Suprapubic skin (tissue), 4 donors: ENCODE data around the gene ATP8B1. TPM values are rescaled to one million over a fixed set of nuclear protein-coding genes. Genes with fewer than 3 reads are reported as not detected.
A peak's percentile ranks its signal among the peaks of the same experiment; 100 is the strongest.
"Not testable (repeated sequence)": the region's sequence is repeated elsewhere in the genome, so short reads cannot be mapped to it uniquely, and the experiment has no call there.

ENCODE experiments used
- DNase-seq, 2 donors: peaks; one replicate each; pipeline ENCODE4 v3.0.0-alpha.2; 2019; ENCODE audit warnings: low spot score in 2 of 2
- H3K27ac ChIP-seq: fragments of 200-600 bp; sonication (generic); one replicate; pipeline ENCODE4 v1.5.1; 2019
- H3K27me3 ChIP-seq: fragments of 200-600 bp; sonication (generic); one replicate; pipeline ENCODE4 v1.5.1; 2019
- H3K36me3 ChIP-seq: fragments of 200-600 bp; sonication (generic); one replicate; pipeline ENCODE4 v1.5.1; 2019
- H3K4me1 ChIP-seq: fragments of 200-600 bp; sonication (generic); one replicate; pipeline ENCODE4 v1.5.1; 2019
- H3K4me3 ChIP-seq: fragments of 200-600 bp; sonication (generic); one replicate; pipeline ENCODE4 v1.5.1; 2019; ENCODE audit warnings: mild to moderate bottlenecking
- H3K9me3 ChIP-seq: fragments of 200-600 bp; sonication (generic); one replicate; pipeline ENCODE4 v1.5.1; 2019
- CTCF ChIP-seq, 2 donors: fragments of 200-600 bp in 1 of 2; fragments of 450-650 bp in 1 of 2; sonication (generic) in 1 of 2; IDR thresholded peaks; one replicate each; pipeline ENCODE4 v1.5.1; 2016 to 2019; ENCODE audit warnings: antibody characterized with exemption in 2 of 2, mild to moderate bottlenecking in 1 of 2, moderate library complexity in 1 of 2
- EP300 ChIP-seq: sonication (generic); formaldehyde crosslinking; IDR thresholded peaks from one replicate; pipeline ENCODE4 v1.6.1; 2017; ENCODE audit warnings: antibody characterized with exemption
- POLR2A ChIP-seq, 2 donors: fragments of 450-650 bp; IDR thresholded peaks; one replicate each; pipeline ENCODE4 v1.6.1; 2017; ENCODE audit warnings: antibody characterized with exemption in 2 of 2, mild to moderate bottlenecking in 2 of 2, moderate library complexity in 2 of 2
- POLR2AphosphoS5 ChIP-seq, 3 donors: sonication (generic); formaldehyde crosslinking; IDR thresholded peaks; one replicate each; pipeline ENCODE4 v1.6.1; 2017; ENCODE audit warnings: antibody characterized with exemption in 3 of 3
- WGBS: methylation state at CpG from one replicate; pipeline ENCODE4 v1.1.5; 2018; 5-methylcytosine and 5-hydroxymethylcytosine counted together
- total RNA-seq, 4 donors: library from RNA; depleted of rRNA; stranded (reverse); fragments of >200 nt; gene quantifications; one replicate each; pipeline ENCODE4 v1.1.0, GENCODE V29; 2016

ATP8B1 gene
- total RNA-seq, result 10 to 100 TPM; 21.5 to 59.1 (median 26.0) TPM

- peak; percentile 91 for DNase-seq
- Histone ChIP-seq H3K9me3 (no peaks in the 10 kb centered on the region), H3K4me3 (peak within 1 kb of the TSS; percentile 84), H3K4me1 (peaks cover 42% of the 10 kb centered on the region), H3K27ac (peak within 1 kb of the TSS; percentile 89), H3K27me3 (no peaks in the 10 kb centered on the region), H3K36me3 (no peaks in the 10 kb centered on the region)
- 3% methylated on average over 24 of the region's 77 CpGs for WGBS
- TF ChIP-seq POLR2AphosphoS5 (IDR thresholded peaks at IDR 0.05) (peak in 2 of 3 donors; percentile 19 to 75), EP300 (no peak), CTCF (IDR thresholded peaks at IDR 0.05) (no peak), POLR2A (IDR thresholded peaks at IDR 0.05) (peak in 1 of 2 donors; percentile 24)
Measured at GRCh38 chr18:57803103-57803969, at the start of gene ATP8B1. ATP8B1 (minus strand) TSS chr18:57803315; CDS start chr18:57731807, 71,508 bp downstream.

GRCh38 chr18:57850063-57850462 lies 46.9 kb upstream of the ATP8B1 start:
- 58% methylated on average over 3 of the region's 3 CpGs for WGBS
- Histone ChIP-seq H3K27me3 (no peaks in the 10 kb centered on the region), H3K4me1 (no peaks in the 10 kb centered on the region), H3K4me3 (no peak overlapping the region), H3K36me3 (no peaks in the 10 kb centered on the region), H3K9me3 (no peaks in the 10 kb centered on the region), H3K27ac (no peak overlapping the region)
- no peak for DNase-seq
- no peak for TF ChIP-seq CTCF (IDR thresholded peaks at IDR 0.05)
- TF ChIP-seq POLR2AphosphoS5 (IDR thresholded peaks at IDR 0.05), result no peak
- no peak for TF ChIP-seq EP300
- TF ChIP-seq POLR2A (IDR thresholded peaks at IDR 0.05), result no peak

- H3K4me3 ChIP-seq, H3K4me1 ChIP-seq, H3K9me3 ChIP-seq, H3K27ac ChIP-seq, H3K27me3 ChIP-seq, H3K36me3 ChIP-seq, DNase-seq: not testable (repeated sequence)
- 79% methylated on average over 1 of the region's 1 CpG for WGBS
Measured at GRCh38 chr18:57848374-57848773, 45.3 kb upstream of the ATP8B1 start.

GRCh38 chr18:57847431-57847830 lies 44.3 kb upstream of the ATP8B1 start:
- not testable (repeated sequence) for H3K36me3 ChIP-seq, H3K9me3 ChIP-seq, DNase-seq, H3K4me3 ChIP-seq, H3K4me1 ChIP-seq, H3K27me3 ChIP-seq, H3K27ac ChIP-seq
- 89% methylated on average over 2 of the region's 2 CpGs for WGBS

GRCh38 chr18:57846258-57846657 lies 43.1 kb upstream of the ATP8B1 start:
- Histone ChIP-seq H3K27me3 (no peaks in the 10 kb centered on the region), H3K4me3 (no peak overlapping the region), H3K4me1 (no peaks in the 10 kb centered on the region), H3K36me3 (no peaks in the 10 kb centered on the region), H3K27ac (no peak overlapping the region), H3K9me3 (no peaks in the 10 kb centered on the region)
- WGBS, result 40% methylated on average over 1 of the region's 1 CpG
- TF ChIP-seq POLR2A (IDR thresholded peaks at IDR 0.05), result no peak
- TF ChIP-seq EP300, result no peak
- no peak for TF ChIP-seq CTCF (IDR thresholded peaks at IDR 0.05)
- DNase-seq, result no peak

- Histone ChIP-seq H3K4me1 (no peaks in the 10 kb centered on the region), H3K4me3 (no peak overlapping the region), H3K27ac (no peak overlapping the region), H3K27me3 (no peaks in the 10 kb centered on the region), H3K9me3 (no peaks in the 10 kb centered on the region), H3K36me3 (no peaks in the 10 kb centered on the region)
- TF ChIP-seq POLR2A (IDR thresholded peaks at IDR 0.05) (no peak), CTCF (IDR thresholded peaks at IDR 0.05) (no peak), EP300 (no peak), POLR2AphosphoS5 (IDR thresholded peaks at IDR 0.05) (no peak)
- WGBS, result 67% methylated on average over 3 of the region's 3 CpGs
- DNase-seq, result no peak
Measured at GRCh38 chr18:57845605-57846074, 42.5 kb upstream of the ATP8B1 start.
